Dermis blood vessel endothelial cell (primary cell): ENCODE results near the gene CPPED1. TPM values are rescaled to one million over a fixed set of nuclear protein-coding genes. Genes with fewer than 3 reads are reported as not detected.
"Not testable (repeated sequence)": the region's sequence is repeated elsewhere in the genome, so short reads cannot be mapped to it uniquely, and the experiment has no call there.

Experiments
- DNase-seq: peaks from one replicate; pipeline ENCODE4 v3.0.0; 2010
- total RNA-seq: library from RNA; depleted of rRNA; stranded (reverse); fragments of >200 nt; gene quantifications from 2 replicates; pipeline ENCODE4 v1.2.3, GENCODE V29; 2014

CPPED1 gene
- total RNA-seq, 1 donor from 2014 or later, result 23.1 TPM

DNA sequence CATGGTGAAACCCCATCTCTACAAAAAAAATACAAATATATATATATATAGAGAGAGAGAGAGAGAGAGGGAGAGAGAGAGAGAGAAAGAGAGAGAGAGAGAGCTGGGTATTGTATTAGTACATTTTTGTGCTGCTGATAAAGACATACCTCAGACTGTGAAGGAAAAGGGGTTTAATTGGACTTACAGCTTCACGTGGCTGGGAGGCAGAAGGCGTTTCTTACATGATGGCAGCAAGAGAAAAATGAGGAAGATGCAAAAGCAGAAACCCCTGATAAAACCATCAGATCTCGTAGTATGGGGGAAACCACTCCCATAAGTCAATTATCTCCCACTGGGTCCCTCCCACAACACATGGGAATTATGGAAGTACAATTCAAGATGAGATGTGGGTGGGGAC, 37.5 kb downstream of the CPPED1 start:
- not testable (repeated sequence) for DNase-seq

DNA sequence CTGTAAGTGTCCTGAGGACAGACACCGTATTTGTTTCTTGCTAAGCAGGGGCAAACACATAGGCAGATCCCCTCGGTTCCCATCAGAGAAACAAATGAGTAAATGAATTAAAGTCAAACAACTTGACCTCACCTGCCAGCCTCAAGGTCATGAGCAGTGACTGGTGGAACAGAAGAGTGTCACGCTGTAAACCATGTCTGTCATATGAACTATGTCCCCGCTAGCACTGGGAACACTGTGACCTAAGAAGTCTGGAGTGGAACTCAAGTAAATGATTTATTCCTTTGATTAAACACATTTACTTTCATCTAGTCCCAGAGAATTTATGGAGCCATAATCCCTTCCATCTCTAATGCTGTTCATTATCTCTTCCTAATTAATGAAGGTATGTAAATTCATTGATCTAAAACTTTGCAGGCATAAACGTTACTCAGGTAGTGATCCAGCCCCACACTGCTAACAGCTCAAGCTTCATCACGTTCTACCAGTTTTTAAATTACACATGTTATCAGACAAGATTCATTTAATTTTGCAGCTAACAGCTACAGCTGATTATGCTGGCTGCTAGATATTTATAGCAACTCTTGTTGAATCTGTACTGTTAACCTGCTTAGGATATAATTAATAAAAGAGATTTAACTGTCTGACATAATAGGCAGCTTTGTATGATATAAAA, 38.7 kb downstream of the CPPED1 start:
- DNase-seq, result no peak

DNA sequence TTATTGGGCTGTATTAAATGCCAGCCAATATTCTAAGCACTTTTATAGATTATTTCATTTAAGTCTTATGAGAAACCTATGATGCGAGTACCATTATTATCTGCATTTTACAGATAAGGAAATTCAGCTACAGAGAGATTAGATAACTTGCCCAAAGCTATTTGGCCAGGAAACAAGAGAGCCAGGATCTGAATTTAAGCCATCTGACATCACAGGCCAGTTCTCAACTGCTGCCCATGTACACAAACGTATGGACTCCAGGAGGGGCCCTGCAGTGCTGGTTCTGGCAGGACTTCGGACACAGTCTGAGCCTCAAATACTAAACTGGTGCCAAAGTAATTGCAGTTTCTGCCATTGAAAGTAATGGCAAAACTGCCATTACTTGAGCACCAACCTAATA, 40.2 kb downstream of the CPPED1 start:
- no peak for DNase-seq

DNA sequence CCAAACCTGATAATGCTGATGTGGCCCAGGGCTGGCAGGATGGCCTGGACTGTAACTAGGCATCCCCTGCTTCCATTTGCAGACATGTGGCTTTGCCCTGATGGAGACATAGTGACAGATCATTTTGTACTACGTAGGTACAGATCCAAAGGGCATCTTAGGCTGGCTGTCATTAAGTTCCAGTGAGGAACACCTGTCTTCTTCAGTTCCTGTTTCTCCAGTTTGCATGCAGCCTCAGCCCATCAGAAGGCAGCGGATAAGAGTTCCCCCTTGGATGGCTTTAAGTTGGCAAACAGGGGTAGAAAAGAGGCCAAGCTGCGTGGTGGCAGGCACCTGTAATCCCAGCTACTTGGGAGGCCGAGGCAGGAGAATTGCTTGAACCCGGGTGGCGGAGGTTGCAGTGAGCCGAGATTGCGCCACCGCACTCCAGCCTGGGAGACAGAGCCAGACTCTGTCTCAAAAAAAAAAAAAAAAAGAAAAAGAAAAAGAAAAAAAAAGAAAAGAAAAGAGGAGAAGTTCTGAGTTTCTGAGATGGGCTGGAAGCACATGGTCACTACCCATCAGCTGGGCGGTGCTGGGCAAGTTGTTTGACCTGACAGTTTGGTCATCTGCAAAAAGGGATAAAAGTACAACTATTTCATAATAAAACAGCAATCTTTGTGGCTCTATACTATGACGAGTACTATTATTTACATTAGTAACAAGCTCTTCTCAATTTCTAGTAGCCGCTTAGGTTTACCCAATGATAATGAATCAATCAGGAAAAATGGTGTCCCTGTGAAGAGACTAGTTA, 42.7 kb downstream of the CPPED1 start:
- no peak for DNase-seq

DNA sequence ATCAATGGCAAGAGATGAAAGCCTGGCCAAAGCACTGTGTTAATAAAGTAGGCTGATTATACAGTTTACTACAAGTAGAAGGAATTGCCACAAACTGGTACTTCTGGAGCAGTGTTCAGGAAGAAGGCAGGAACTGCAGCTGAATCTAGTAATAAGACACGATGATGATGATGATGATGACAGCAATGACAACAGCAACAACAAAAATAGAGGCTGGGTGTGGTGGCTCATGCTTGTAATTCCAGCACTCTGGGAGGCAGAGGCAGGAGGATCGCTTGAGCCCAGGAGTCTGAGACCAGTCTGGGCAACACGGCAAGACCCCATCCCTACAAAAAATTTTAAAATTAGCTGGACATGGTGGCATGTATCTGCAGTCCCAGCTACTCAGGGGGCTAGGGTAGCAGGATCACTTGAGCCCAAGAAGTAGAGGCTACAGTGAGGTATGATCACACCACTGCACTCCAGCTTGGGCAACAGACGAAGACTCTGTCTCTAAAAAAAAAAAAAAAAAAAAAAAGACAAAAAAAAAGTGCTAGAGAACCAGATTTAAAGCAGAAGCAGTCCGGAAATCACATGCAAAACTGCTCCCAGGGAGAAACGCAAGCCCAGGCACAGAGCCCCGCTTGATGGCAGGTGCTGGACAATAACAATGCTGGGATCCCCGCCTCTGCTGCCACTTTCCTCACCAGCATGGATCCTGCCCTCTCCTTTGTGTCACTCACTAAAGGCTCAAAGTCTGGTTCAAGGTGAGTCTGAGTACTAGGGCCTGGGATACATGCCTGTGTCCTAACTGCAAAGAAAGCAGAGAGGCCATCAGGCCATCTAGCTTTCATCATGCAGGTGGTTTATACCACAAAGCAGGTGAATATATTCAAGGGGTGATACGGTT, 44.8 kb downstream of the CPPED1 start:
- peak; percentile 10 for DNase-seq

DNA sequence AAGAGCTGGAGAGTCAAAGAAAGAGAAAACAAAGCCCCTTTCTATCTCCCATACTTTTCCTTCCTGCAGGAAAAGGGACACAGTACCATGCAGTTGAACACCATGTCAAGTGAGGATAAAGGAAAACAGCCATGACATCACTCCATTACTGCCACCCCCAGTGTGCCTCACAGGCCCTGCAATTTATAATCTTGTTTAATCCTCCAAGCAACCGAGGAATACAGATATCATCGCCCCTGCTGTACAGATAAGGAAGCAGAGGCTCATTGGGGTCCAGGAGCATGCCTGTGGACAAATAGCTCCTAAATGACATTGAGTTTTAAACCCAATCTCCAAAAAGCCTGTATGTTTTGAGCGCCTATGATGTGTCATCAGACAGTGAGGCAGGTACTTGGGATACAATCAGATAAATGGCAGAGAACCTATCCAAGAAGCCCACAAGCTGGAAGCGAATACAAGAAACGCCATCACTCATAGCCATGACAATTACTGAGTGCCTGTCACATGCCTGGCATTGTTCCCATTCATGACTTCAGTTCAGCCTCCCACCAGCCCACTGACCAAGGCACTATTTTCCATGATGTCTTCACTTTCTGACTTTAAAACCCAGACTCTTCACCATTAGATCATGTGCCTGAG, 45.5 kb downstream of the CPPED1 start:
- peak; percentile 79 for DNase-seq

DNA sequence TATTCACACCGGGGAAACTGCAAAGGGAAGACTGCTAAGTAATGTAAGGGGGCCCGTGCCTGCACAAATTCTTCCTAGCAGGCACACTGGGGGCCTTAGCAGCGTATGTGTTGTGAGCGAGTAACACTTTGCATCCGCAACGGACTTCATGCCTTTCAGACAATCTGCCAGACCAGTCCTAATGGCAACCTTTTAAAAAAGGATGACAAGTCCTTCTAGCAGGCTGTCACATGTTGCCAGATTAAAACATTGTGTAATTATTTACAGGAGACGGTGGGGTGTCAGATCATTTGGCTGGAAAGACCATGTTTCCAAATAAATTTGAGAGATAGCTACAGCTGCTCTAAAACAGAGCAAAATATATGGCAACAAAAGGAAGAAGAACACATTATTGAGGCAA, 46.1 kb downstream of the CPPED1 start:
- no peak for DNase-seq

DNA sequence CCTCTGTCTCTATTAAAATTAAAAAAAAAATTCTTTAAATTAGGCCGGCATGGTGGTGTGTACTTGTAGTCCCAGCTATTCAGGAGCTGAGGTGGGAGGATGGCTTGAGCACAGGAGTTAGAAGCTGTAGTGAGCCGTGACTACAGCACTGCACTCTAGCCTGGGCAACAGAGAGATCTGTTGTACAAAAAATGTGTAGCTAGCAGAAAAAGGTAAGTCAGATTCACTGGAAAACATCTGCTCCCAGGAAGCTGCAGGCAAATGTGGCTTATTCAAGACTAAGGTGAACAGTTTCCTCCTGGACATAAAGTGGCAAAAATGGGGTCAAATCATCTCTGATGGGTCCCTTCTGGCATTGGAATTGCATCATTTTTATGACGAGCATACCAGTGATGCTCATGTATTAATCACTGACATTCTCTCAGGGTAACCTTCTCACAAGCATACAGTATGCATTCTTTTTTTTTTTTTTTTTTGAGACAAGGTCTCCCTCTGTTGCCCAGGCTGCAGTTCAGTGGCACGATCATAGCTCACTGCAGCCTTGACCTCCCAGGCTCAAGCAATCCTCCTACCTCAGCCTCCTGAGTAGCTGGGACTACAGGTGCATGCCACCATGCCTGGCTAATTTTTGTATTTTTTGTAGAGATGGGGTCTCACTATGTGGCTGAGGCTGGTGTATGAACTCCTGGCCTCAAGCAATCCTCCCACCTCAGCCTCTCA, 48.7 kb downstream of the CPPED1 start:
- no peak for DNase-seq

DNA sequence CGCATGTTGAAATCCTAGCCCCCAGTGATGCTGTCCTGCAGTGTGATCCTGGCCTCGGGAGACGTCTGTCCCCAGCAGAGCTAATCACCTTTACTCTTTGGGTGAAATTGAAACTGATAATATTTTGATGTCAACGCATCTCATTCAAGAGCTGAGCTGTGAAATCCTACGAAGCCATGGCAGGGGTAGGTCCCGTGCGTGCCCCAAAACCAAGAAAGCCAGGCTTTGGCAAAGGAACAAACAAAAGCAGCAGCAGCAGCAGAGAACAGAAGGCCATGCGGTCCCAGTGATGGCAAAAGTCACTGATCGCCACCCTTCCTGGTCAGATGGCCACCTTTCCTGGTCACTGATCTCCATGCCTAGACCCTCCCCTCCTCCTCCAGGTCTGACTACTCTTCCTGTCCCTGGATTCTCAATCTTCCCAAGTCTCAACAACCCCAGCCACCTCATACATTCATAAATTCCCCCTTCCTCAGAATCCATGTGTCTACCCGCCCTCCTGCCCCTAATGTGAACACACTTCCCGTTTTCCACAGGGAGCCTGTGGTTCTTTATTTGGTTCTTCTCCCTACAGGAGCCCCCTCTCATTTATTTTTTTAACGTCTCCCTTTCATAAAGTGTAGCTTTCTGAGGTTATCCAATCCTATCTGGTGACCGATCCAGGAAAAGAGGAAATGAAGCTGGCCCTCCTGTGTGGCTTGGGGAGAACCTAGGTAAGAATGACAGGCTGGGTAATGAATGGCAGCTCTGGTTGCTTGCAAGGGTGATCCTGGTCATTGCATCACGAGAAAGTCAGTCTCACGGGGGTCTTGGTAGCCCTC, 50.3 kb downstream of the CPPED1 start:
- no peak for DNase-seq

DNA sequence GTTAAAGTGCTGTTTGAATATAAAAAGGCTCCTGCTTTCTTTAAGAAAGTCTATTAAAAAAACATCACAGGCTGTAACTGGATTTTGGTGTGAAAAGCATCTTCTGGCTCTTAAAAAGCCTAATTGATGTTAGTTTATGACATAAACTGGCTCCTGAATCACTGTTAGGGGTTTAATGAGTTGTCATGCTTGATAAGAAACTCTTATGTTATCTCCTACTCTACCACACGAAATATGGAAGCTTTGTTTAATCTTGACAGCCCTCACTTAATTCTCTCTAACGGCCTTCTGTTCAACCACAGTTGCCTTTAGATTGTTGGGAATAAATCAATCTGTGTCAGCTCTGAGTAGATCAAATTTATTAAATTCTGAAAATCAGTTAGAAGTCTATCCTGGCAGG, 51.5 kb downstream of the CPPED1 start:
- DNase-seq, result no peak

DNA sequence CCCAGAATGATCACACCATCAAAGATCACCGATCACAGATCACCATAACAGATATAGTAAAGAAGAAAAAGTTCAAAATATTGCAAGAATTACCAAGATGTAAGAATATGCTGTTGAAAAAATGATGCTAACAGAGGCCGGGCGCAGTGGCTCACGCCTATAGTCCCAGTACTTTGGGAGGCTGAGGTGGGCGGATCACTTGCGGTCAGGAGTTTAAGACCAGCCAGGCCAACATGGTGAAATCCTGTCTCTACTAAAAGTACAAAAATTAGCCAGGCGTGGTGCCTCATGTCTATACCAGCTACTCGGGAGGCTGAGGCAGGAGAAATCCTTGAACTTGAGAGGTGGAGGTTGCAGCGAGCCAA, 53.2 kb downstream of the CPPED1 start:
- DNase-seq, result no peak

DNA sequence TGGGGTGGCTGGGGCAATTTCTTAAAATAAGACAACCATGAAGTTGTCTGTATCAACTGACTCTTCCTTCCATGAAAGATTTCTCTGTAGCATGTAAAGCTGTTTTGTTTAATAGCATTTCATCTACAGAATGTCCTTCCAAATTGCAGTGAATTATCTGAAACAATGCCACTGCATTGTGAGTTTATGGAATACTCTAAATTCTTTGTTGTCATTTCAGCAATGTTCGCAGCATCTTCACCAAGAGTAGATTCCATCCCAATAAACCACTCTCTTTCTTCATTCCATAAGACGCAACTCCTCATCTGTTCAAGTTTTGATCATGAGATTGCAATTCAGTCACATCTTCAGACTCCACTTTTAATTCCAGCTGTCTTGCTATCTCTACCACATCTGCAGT, 54.6 kb downstream of the CPPED1 start:
- DNase-seq, result no peak

DNA sequence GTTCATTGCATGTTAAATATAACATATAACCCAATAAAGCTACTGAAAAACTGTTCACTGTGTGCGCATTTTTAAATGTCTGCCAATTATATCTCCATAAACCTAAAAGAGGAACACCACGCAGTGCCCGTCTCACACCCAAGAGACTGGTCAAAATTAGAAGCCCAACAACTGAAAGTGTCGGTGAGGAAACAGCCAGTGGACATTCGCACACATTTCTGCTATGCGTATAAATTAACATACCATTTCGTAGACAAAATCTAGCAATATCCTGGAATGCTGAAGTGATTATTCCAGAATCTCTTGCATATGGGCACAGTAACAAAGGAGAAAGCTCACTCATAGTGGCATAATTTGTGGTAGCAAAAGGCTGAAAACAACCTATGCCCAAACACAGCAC, 55.9 kb downstream of the CPPED1 start:
- no peak for DNase-seq

DNA sequence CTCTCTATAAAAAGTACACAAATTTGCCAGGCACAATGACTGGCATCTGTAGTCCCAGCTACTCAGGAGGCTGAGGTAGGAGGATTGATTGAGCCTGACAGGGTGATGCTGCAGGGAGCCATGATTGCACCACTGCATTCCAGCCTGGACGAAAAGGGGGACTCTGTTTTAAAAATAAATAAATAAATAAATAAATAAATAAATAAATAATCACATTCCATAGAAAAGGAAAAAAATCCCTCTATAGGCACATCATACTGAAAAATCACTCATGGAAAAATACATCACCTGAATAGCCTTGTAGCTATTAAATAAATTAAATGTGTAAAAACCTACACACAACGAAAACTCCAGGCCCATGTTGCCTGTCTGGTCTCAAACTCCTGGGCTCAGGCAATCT, 56.4 kb downstream of the CPPED1 start:
- no peak for DNase-seq

DNA sequence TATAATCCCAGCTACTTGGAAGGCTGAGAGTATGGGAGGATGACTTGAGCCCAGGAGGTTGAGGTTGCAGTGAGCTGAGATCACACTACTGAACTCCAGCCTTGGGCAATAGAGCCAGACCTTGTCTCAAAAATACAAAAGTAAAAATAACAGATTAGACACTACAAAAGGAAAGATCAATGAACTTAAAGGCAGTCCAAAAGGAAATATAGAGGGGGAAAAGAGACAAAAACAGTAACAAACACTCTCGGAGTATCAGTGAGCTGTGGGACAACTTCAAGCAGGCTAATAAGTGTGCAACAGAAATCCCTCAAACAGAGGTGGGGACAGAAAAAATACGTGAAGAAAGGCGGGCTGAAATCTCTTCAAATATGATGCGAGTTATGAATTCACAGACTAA, 58.8 kb downstream of the CPPED1 start:
- DNase-seq, result no peak

DNA sequence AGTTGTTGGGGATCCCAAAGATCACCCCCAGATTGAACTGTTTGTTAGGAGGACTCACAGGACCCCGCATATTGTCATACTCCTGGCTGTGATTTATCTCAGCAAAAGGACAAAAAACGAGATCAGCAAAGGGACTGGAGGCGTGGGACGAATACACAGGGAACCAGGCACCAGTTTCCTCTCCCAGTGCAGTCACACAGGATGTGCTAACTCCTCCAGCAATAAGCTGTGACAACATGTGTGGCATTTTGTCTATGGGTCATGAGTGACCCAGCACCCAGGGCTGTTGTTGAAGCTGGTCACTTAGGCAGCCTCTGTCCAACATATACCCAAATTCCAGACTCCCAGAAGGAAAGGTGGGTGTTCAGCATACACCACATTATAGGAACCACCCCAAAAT, 60.9 kb downstream of the CPPED1 start:
- no peak for DNase-seq

DNA sequence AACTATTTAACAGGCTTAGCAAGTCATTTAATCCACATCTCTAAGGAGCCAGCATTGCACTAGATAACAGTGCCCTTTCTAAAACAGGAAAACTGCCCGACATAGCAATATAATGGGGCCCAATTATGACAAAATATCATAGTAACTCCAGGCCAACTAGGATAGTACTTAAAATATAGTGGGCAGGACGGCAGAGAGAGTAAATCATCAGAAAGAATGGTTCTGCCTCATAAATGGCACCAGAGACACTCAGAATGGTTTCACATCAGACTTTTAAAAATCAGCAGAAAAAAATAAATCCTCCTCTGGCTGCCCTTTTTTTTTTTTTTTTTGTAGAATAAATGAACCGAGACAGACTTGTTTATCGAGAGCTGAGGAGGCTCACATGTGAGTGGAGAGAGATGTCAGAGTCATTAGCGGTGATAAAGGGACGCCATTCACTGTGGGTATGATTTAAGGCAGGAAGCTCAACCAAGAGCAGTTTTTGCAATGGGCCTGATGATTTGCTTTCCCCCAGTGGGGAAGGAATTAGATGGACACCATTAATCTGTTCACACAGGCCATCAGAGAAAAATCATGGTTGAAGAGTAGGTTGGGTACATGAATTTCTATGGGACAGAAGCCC, 62.6 kb downstream of the CPPED1 start:
- no peak for DNase-seq

DNA sequence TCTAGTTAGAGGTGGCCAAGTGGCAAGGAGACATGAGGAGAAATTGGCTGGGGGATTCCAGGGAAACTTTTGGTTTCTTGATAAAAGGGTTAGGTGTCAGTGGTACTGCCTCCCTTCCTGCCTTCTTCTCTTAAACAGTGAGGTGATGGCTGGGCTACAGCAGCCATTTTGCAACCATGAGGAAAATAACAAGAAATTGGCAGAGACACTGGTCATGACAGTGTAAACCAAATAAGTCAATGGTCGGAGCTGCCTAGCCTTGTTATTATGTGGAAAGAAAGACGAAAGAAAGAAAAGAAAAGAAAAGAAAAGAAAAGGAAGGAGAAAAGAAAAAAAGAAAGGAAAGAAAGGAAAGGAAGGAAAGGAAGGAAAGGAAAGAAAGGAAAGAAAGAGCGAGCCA, 63.9 kb downstream of the CPPED1 start:
- DNase-seq, result no peak

DNA sequence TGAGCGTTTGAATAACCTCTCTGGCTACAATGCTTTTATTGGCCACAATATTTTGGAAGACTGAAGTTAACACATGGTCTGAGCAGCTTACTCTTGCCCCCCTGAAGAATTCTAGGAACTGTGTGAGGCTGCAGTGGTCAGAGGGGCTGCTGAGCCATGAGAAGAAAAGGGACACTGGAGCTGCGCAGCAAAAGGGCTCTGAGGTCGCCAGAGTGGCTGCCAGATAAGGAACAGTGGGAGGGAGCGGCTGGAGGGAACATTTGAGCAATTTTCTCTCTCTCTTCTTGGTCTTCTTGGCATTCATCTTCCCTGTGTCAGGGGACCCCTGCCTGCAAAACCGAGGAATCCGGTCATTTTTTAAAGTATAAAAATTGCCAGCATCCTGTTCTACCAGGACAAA, 66.1 kb downstream of the CPPED1 start:
- DNase-seq, result no peak

DNA sequence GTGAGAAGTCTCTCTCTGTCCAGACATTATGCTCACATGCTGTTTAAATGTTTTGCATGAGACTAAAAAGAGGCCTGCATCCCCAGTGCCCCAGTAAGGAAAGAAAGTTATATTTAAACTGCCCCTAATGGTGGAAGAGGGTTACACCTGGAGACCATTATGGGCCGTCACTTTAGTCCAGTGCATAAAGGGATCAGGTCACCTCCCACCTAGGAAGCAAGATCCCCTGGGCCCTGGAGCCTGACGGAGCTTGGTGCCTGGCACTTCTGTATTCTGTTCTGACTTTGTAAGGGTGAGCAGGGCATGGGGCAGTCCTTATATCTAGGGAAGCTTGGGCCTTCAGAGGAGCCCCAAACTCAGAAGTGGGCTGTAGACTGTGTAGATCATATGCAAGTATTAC, 67.9 kb downstream of the CPPED1 start:
- no peak for DNase-seq

DNA sequence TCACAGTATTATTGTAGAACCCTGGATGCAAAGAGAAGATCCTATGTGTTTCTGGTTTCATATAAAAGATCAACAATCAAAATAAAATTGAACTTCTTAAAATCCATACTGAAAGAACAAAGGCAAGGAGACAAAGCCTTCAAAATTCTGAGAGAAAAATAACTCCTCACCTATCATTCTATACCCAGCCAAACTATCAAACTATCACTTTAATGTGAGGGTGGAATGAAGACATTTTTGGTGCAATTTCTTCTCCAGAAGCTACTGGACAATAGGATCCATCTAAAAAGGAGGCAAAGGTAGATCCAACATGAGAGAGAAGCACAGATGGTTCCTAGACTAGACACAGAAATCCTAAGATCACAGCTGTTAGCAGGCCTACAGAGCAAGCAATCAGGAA, 71.1 kb downstream of the CPPED1 start:
- DNase-seq, result no peak
